Fibroblast of villous mesenchyme (primary cell): ENCODE measurements around the gene EEF1AKMT1. TPM values are rescaled to one million over a fixed set of nuclear protein-coding genes. Genes with fewer than 3 reads are reported as not detected.

ENCODE experiments used
- DNase-seq: peaks from one replicate; pipeline ENCODE4 v3.0.0-alpha.2; 2010; ENCODE audit warnings: low read depth
- H3K4me3 ChIP-seq: 2 replicates; pipeline ENCODE4 v1.5.1; 2011; ENCODE audit warnings: low read depth, mild to moderate bottlenecking, low read length
- total RNA-seq: library from RNA; depleted of rRNA; stranded (reverse); fragments of >200 nt; gene quantifications from 2 replicates; pipeline ENCODE4 v1.2.3, GENCODE V29; 2012
- TF ChIP-seq, protein P1 (sequence below): IDR thresholded peaks from 2 replicates; pipeline ENCODE4 v1.5.1; 2012; ENCODE audit warnings: low read depth, mild to moderate bottlenecking, low read length; ENCODE audit not compliant: insufficient read depth

The EEF1AKMT1 gene
- total RNA-seq, 1 donor = 16.4 TPM

DNA sequence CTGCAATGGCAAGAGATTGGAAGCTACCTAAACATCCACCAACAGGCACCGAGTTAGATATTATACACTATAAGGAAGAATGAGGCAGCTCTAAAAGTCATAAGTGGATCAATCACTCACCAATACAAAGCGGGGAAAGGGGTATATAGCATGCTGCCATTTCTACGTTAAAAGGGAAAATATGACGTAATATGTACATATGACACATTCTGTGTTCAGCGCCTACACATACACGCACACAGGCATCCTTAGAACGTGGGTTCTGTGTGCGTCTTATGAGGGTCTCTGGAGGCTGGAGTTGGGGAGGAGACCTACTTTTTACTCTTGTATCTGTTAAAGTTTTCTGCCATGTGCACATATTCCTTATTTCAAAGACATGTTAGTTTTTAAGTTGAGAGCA, 64.4 kb downstream of the EEF1AKMT1 start:
- TF ChIP-seq, protein P1, sequence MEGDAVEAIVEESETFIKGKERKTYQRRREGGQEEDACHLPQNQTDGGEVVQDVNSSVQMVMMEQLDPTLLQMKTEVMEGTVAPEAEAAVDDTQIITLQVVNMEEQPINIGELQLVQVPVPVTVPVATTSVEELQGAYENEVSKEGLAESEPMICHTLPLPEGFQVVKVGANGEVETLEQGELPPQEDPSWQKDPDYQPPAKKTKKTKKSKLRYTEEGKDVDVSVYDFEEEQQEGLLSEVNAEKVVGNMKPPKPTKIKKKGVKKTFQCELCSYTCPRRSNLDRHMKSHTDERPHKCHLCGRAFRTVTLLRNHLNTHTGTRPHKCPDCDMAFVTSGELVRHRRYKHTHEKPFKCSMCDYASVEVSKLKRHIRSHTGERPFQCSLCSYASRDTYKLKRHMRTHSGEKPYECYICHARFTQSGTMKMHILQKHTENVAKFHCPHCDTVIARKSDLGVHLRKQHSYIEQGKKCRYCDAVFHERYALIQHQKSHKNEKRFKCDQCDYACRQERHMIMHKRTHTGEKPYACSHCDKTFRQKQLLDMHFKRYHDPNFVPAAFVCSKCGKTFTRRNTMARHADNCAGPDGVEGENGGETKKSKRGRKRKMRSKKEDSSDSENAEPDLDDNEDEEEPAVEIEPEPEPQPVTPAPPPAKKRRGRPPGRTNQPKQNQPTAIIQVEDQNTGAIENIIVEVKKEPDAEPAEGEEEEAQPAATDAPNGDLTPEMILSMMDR = no peak
- H3K4me3 ChIP-seq = no peak overlapping the region
- no peak for DNase-seq

DNA sequence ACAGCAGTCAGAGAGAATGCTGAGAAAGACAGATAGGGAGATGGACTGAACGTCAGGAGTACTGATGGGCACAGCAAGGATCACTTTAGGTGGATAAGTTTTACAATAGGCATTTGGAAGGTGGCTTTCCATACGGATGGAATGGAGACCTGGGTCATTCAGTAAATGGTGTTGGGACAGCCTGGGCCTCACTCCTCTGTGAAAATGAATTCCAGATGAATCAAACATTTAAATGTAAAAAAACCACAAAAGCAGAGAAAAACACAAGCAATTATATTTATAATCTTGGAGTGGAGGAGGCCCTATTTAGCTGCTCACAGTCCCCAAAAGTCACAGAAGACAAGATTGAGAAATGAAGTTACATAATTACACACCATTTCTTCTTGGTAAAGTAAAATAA, 65.5 kb downstream of the EEF1AKMT1 start:
- no peak overlapping the region for H3K4me3 ChIP-seq
- TF ChIP-seq, protein P1 = no peak
- no peak for DNase-seq

DNA sequence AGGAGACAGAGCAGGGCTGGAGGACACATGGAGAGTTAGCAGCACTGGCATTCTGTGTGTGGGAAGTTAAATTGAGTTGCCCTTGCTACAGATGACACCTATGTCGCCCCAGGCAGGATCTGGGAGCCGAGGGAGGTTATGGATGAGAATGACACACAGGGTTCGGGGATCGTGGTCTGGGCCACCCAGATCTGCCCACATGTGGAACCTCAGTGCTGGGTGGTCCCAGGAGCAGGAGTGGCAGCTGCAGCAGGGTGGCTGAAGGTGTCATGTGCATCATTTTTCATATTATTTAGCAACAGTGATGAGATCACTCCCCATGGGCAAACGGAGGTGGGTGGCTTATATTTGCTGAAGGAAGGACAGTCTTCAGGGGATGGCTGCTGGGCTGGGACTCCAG, 67.1 kb downstream of the EEF1AKMT1 start:
- TF ChIP-seq, protein P1 = no peak
- no peak for DNase-seq
- no peak overlapping the region for H3K4me3 ChIP-seq

DNA sequence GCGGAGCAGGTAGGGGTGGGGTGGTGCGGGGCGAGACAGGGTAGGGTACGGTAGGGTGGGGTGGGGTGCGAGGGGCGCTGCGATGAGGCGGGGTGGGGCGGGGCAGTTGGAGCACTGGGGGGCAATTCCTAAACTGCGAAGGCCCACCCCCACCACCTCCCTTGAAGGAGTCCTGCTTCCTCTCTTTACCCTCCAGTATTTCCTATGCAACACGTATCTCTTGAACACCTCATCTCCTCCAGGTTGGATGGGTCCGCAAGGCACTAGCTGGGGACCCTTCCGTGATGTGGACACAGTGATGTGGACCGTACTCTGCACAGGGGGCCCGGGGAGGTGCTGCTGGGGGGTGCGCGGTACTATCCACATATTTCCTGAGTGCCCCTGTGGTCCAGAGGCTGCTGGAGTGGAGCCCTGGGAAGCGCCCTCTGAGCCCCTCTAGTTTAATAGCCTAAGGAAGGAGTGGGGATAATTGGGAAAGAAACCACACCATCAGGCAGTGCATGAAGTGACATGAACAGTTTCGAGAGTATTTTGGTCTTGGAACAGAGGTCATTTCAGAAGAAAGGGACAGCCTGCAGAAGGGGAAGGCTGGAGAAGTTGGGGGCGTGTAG, 69.2 kb downstream of the EEF1AKMT1 start:
- H3K4me3 ChIP-seq = peak overlapping the region; percentile 69
- DNase-seq = no peak
- TF ChIP-seq, protein P1 = no peak

DNA sequence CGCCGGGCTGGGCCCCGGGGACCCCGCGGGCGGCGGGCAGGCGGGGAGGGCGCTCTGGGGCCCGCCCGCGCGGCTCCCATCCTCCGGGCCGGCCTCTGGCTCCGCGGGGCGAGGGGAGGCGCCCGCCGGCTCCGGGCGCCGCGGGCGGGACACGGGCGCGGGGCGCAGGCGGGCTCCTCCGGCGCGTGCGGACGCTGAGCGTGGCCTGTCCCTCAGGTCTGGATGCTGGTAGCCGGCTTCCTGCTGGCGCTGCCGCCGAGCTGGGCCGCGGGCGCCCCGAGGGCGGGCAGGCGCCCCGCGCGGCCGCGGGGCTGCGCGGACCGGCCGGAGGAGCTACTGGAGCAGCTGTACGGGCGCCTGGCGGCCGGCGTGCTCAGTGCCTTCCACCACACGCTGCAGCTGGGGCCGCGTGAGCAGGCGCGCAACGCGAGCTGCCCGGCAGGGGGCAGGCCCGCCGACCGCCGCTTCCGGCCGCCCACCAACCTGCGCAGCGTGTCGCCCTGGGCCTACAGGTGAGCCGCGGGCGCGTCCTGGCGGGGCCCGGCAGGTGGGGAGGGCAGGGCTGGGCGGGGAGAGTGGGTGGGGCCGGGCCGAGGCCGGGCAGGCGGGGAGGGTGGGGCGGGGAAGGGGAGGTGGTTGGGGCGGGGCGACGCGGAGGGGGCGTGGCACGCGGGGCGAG, 69.8 kb downstream of the EEF1AKMT1 start:
- peak; percentile 77 for DNase-seq
- TF ChIP-seq, protein P1 = peak; percentile 54
- peak overlapping the region; percentile 69 for H3K4me3 ChIP-seq

DNA sequence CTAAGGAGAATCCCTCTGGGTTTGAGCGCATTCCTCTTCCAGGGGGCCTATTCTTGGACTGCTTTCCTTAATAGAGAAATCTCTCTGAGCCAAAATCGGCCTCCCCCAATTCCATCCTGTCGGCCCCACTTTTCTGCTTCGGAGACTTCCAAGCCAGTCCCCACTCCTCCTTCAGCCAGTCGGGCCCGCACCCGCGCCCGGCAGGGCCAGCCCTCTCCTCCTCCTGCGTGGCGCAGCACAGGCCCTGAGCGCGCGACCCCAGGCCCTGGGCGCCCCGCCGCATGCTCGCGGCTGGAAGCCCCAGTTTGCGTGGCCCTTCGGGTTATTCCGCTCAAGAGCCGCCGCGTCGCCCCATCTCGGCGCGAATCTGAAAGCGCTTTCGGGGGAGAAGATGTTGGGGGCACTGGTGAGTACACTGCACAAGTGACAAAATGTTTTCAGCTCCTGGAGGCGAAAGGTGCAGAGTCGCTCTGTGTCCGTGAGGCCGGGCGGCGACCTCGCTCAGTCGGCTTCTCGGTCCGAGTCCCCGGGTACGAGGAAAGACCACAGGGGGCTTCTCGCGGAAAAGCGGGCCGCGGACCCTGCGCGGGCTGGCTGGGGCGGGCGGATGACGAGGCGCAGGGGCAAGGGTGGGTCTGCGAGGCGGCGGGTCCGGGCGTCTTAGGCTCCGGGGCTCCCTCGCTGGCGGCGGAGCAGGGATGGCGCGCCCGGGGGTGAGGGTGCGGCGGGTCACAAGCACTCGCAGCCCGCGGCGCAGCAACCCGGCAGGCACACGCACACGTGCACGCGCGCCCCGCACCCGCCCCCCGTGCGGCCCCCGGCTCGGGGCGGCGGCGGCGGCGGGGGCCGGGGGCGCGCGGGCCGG, 70.6 kb downstream of the EEF1AKMT1 start, which contains the start of gene IL17D:
TSS of gene IL17D (plus strand) at position 785 of the 865 bp plus-strand sequence. CDS start 303 bp downstream, outside the sequence.
- no peak for DNase-seq
- TF ChIP-seq, protein P1 = no peak
- H3K4me3 ChIP-seq = peak within 1 kb of the TSS; percentile 69
